Measurements from ENCODE around the gene CCDC39. TPM values are rescaled to one million over a fixed set of nuclear protein-coding genes. Genes with fewer than 3 reads are reported as not detected.

CCDC39 gene
- total RNA-seq, 1 experiment from 2014 or later = 0.04 TPM

- H2AFZ ChIP-seq (ENCODE audit: low read length) = no peak overlapping the region
- H3K27ac ChIP-seq (ENCODE audit: low read length) = no peak overlapping the region
- H3K36me3 ChIP-seq (ENCODE audit: low read depth, low read length) = peaks cover 83% of the 10 kb centered on the region
- no peaks in the 10 kb centered on the region for H3K4me1 ChIP-seq (ENCODE audit: insufficient read depth, low read length)
- no peaks in the 10 kb centered on the region for H3K9me2 ChIP-seq (replicated peaks; ENCODE audit: low read length)
- H3K27me3 ChIP-seq (ENCODE audit: low read length) = no peaks in the 10 kb centered on the region
- ChIA-PET CTCF (no interaction called here), POLR2A (ENCODE audit: unreplicated experiment) (no interaction called here)
- intact Hi-C loops (cut with micrococcal nuclease) = no loop called here
- no TSS peak for BruUV-seq (replicated peaks)
- no peak for ATAC-seq
- H3K4me2 ChIP-seq (ENCODE audit: low read length) = no peak overlapping the region
- 0 out of 2 replicates have a peak, but pooled peaks cover 8% of the 10 kb centered on the region for H4K20me1 ChIP-seq (ENCODE audit: low read length)
- H3K4me3 ChIP-seq (ENCODE audit: low read length) = no peak overlapping the region
- no peaks in the 10 kb centered on the region for H3K79me2 ChIP-seq (ENCODE audit: low read length)
- DNase-seq = no peak
- no peak for TF ChIP-seq EZH2phosphoT487 (IDR thresholded peaks at IDR 0.05; ENCODE audit: borderline replicate concordance, low read length)
- TF ChIP-seq, protein P1, sequence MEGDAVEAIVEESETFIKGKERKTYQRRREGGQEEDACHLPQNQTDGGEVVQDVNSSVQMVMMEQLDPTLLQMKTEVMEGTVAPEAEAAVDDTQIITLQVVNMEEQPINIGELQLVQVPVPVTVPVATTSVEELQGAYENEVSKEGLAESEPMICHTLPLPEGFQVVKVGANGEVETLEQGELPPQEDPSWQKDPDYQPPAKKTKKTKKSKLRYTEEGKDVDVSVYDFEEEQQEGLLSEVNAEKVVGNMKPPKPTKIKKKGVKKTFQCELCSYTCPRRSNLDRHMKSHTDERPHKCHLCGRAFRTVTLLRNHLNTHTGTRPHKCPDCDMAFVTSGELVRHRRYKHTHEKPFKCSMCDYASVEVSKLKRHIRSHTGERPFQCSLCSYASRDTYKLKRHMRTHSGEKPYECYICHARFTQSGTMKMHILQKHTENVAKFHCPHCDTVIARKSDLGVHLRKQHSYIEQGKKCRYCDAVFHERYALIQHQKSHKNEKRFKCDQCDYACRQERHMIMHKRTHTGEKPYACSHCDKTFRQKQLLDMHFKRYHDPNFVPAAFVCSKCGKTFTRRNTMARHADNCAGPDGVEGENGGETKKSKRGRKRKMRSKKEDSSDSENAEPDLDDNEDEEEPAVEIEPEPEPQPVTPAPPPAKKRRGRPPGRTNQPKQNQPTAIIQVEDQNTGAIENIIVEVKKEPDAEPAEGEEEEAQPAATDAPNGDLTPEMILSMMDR (conservative IDR thresholded peaks at IDR 0.05; ENCODE audit: low read depth, low read length) = no peak
- no peak for TF ChIP-seq EZH2 (IDR thresholded peaks at IDR 0.05; ENCODE audit: low read length, unreplicated experiment)
- no peaks in the 10 kb centered on the region for H3F3A ChIP-seq (ENCODE audit: low read length, unreplicated experiment)
- no peaks in the 10 kb centered on the region for H3K9me3 ChIP-seq (ENCODE audit: low read length)
- no peak overlapping the region for H3K9ac ChIP-seq (ENCODE audit: low read length)
These were observed 68.3 kb downstream of the CCDC39 start for GRCh38 chr3:180611006-180611405.

DNA sequence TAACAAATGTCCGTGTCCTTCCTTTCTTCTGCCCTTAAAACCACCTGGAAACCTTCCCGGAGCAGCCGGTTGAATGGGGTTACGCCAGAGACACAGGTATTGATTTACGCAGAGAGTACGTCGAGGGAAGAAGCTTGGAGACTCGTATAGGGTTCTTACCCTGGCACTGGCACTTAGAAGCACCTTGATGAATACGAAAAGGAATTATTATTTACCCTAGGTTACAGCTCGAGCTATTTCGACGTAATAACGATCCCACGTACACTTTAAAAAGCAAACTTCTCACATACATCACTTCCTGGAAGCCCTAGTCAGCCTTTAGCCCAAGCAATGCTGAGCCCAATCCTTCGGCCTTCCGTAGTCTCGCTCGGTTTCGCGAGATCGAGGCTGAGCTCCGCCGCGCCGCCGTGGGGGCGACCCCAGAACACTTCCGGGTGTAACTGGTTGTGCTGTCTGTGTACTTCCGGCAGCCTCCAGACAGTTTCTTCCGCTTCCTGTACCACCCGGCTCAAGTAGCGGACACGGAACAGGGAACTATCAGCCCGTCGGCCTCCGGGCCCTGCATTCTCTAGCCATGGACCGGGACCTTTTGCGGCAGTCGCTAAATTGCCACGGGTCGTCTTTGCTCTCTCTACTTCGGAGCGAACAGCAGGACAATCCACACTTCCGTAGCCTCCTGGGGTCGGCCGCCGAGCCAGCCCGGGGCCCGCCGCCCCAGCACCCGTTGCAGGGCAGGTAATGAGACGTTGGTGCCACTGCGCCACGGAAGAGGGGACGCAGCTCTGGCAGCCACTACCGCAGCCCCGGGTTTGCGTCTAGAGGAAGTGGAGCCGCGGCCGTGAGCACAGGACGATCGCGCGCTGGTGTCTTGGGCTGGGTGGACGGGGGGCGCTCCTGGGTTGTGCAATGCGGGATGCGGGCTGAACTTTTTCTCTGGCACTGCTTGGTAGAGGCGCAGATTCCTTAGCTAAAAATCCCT is 77.3 kb downstream of the CCDC39 start, which contains the start of gene TTC14:
Gene TTC14 (plus strand): TSS at position 476 of the 979 bp plus-strand sequence. CDS start 99 bp downstream, at position 575.
- Histone ChIP-seq H3K36me3 (ENCODE audit: low read depth, low read length) (peaks cover 31% of the 10 kb centered on the region), H3K9me3 (ENCODE audit: low read length) (no peaks in the 10 kb centered on the region), H3K27ac (ENCODE audit: low read length) (peak within 1 kb of the TSS; percentile 62), H3K27me3 (ENCODE audit: low read length) (no peaks in the 10 kb centered on the region), H4K20me1 (ENCODE audit: low read length) (0 out of 2 replicates have a peak, but pooled peaks cover 9% of the 10 kb centered on the region), H3K4me2 (ENCODE audit: low read length) (peak within 1 kb of the TSS; percentile 87), H3K9me2 (replicated peaks; ENCODE audit: low read length) (no peaks in the 10 kb centered on the region), H3F3A (ENCODE audit: low read length, unreplicated experiment) (no peaks in the 10 kb centered on the region), H3K4me3 (ENCODE audit: low read length) (peak within 1 kb of the TSS; percentile 90), H2AFZ (ENCODE audit: low read length) (peak within 1 kb of the TSS; percentile 90), H3K9ac (ENCODE audit: low read length) (peak within 1 kb of the TSS; percentile 88), H3K79me2 (ENCODE audit: low read length) (peaks cover 31% of the 10 kb centered on the region), H3K4me1 (ENCODE audit: insufficient read depth, low read length) (peaks cover 13% of the 10 kb centered on the region)
- CTCF ChIA-PET = interaction anchor here (0.6 to 0.7 kb wide), 3 partner anchors 44 to 834 kb away, joined by 3 to 7 read pairs (median 4); no protein-coding TSS in a partner anchor
- POLR2A ChIA-PET (ENCODE audit: unreplicated experiment) = interaction anchor here (0.6 to 1.0 kb wide), 2 partner anchors 210 to 791 kb away, joined by 3 to 11 read pairs; no protein-coding TSS in a partner anchor
- peak; percentile 96 for ATAC-seq
- no peak for TF ChIP-seq EZH2 (IDR thresholded peaks at IDR 0.05; ENCODE audit: low read length, unreplicated experiment)
- TF ChIP-seq, protein P1 (conservative IDR thresholded peaks at IDR 0.05; ENCODE audit: low read depth, low read length) = peak; percentile 25; the same call in 1 of the 2 replicates
- intact Hi-C loops (cut with micrococcal nuclease) = loop anchor here (2.0 to 5.0 kb wide), 3 partner anchors 77 to 950 kb away; partner anchors contain the start of genes CCDC39 and USP13
- BruUV-seq (replicated peaks) = TSS peak; percentile 95
- DNase-seq = peak; percentile 96
